A673 (cell line): ENCODE data around the gene SLC35F1.

Experiments
- CTCF ChIP-seq: fragments of 300-800, 200-600 bp; sonication (generic); conservative IDR thresholded peaks from 2 replicates; pipeline ENCODE4 v1.5.1; 2017; ENCODE audit warnings: low read depth, mild to moderate bottlenecking, antibody characterized with exemption, low read length, moderate library complexity, mixed read lengths
- EZH2 ChIP-seq: fragments of 200-600 bp; sonication (generic); IDR thresholded peaks from 2 replicates; pipeline ENCODE4 v1.6.1; 2017; ENCODE audit warnings: borderline replicate concordance, low read depth, mild to moderate bottlenecking, mixed read lengths, antibody characterized with exemption, low read length; ENCODE audit not compliant: poor library complexity, severe bottlenecking

- TF ChIP-seq CTCF (no peak), EZH2 (no peak)
Observed at GRCh38 chr6:118086159-118086558, 179.1 kb downstream of the SLC35F1 start.
